ENCODE data around the gene SLC24A3.

SLC24A3 gene

GRCh38 chr20:19696620-19697019, 484.2 kb downstream of the SLC24A3 start:
- no peak for FAIRE-seq

GRCh38 chr20:19697415-19697814, 485.0 kb downstream of the SLC24A3 start:
- FAIRE-seq = no peak

GRCh38 chr20:19699180-19699971, 486.9 kb downstream of the SLC24A3 start:
- no peak for FAIRE-seq

GRCh38 chr20:19701429-19701828, 489.0 kb downstream of the SLC24A3 start:
- no peak for FAIRE-seq

GRCh38 chr20:19706463-19706862, 494.0 kb downstream of the SLC24A3 start:
- no peak for FAIRE-seq

- FAIRE-seq = no peak
Measured at GRCh38 chr20:19709635-19710335, 497.3 kb downstream of the SLC24A3 start.

- no peak for FAIRE-seq
Measured at GRCh38 chr20:19710336-19711120, 498.1 kb downstream of the SLC24A3 start.

GRCh38 chr20:19711126-19711525, 498.7 kb downstream of the SLC24A3 start:
- no peak for FAIRE-seq

GRCh38 chr20:19712721-19713260, 500.3 kb downstream of the SLC24A3 start:
- FAIRE-seq = no peak

GRCh38 chr20:19713822-19714578, 501.6 kb downstream of the SLC24A3 start:
- no peak for FAIRE-seq

GRCh38 chr20:19714579-19714840, 502.1 kb downstream of the SLC24A3 start:
- no peak for FAIRE-seq

- no peak for FAIRE-seq
Measured at GRCh38 chr20:19715986-19716385, 503.5 kb downstream of the SLC24A3 start.

GRCh38 chr20:19718880-19719279, 506.4 kb downstream of the SLC24A3 start:
- FAIRE-seq = no peak

- no peak for FAIRE-seq
Measured at GRCh38 chr20:19720991-19721390, 508.5 kb downstream of the SLC24A3 start.

- no peak for FAIRE-seq
Measured at GRCh38 chr20:19723051-19723450, 510.6 kb downstream of the SLC24A3 start.

GRCh38 chr20:19723813-19724430, 511.5 kb downstream of the SLC24A3 start:
- no peak for FAIRE-seq

GRCh38 chr20:19725373-19725772, 512.9 kb downstream of the SLC24A3 start:
- FAIRE-seq = no peak

GRCh38 chr20:19725814-19726525, 513.5 kb downstream of the SLC24A3 start:
- no peak for FAIRE-seq

- FAIRE-seq = no peak
Measured at GRCh38 chr20:19727251-19727847, 514.9 kb downstream of the SLC24A3 start.

- FAIRE-seq = no peak
Measured at GRCh38 chr20:19729672-19730071, 517.2 kb downstream of the SLC24A3 start.

GRCh38 chr20:19730706-19731105, 518.3 kb downstream of the SLC24A3 start:
- FAIRE-seq = no peak
